ENCODE data around the gene IKZF3.

- TF ChIP-seq CTCF (optimal IDR thresholded peaks at IDR 0.05 in 1 of 3, IDR thresholded peaks at IDR 0.05 in 1 of 3, conservative IDR thresholded peaks at IDR 0.05 in 1 of 3; ENCODE audit: extremely low read depth in 1 of 3, insufficient read depth in 2 of 3, low read length in 3 of 3) (peak in 1 of 3 experiments; percentile 7), EZH2 (IDR thresholded peaks at IDR 0.05; ENCODE audit: low read length) (no peak)
These were observed 76.2 kb downstream of the IKZF3 start for GRCh38 chr17:39787743-39788484.

Measured in keratinocyte (primary cell).